RKO (cell line): ENCODE results near the gene IL27RA.
"Not testable (repeated sequence)": the region's sequence is repeated elsewhere in the genome, so short reads cannot be mapped to it uniquely, and the experiment has no call there.

Experiments
- DNase-seq: peaks from one replicate; pipeline ENCODE4 v3.0.0-alpha.2; 2016; ENCODE audit warnings: low spot score

Gene IL27RA

GRCh38 chr19:13999085-13999484 lies 32.5 kb upstream of the IL27RA start:
- DNase-seq, result no peak

GRCh38 chr19:14000691-14001375 lies 30.7 kb upstream of the IL27RA start:
- DNase-seq, result no peak

DNA sequence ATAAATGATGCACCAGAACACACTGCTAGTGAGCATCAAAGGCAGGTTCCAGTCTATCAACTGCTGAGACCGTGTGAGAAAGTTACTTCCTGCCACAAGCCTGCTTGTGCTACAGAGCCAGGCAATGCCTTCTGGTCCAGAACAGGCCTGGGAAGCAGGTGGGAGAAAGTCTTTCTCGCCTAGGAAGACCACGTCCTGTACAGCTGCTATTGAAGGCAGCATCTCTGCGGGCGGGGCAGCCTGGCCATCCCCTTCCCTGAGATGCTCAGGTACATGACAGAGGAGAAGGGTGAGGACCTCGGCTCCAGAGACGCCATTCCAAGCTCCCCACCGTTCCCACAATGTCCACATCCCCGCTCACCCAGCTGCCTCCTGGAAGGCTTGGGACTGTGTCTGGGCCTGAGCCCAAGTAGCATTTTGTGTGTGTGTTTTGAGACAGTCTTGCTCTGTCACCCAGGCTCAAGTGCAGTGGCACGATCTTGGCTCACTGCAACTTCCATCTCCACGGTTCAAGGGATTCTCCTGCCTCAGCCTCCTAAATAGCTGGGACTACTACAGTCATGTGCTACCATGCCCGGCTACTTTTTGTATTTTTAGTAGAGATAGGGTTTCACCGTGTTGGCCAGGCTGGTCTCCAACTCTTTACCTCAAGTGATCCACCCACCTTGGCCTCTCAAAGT lies 28.9 kb upstream of the IL27RA start:
- no peak for DNase-seq

GRCh38 chr19:14003251-14004055 lies 28.1 kb upstream of the IL27RA start:
- no peak for DNase-seq

- DNase-seq, result no peak
Measured at GRCh38 chr19:14004619-14005348, 26.8 kb upstream of the IL27RA start.

- peak; percentile 61 for DNase-seq
Measured at GRCh38 chr19:14005349-14006084, 26.0 kb upstream of the IL27RA start.

GRCh38 chr19:14006085-14006765 lies 25.3 kb upstream of the IL27RA start, which contains the start of gene RFX1:
Gene RFX1, minus strand, starts transcription at chr19:14006320. Its CDS starts 12,477 bp downstream, at chr19:13993843.
- peak; percentile 100 for DNase-seq

DNA sequence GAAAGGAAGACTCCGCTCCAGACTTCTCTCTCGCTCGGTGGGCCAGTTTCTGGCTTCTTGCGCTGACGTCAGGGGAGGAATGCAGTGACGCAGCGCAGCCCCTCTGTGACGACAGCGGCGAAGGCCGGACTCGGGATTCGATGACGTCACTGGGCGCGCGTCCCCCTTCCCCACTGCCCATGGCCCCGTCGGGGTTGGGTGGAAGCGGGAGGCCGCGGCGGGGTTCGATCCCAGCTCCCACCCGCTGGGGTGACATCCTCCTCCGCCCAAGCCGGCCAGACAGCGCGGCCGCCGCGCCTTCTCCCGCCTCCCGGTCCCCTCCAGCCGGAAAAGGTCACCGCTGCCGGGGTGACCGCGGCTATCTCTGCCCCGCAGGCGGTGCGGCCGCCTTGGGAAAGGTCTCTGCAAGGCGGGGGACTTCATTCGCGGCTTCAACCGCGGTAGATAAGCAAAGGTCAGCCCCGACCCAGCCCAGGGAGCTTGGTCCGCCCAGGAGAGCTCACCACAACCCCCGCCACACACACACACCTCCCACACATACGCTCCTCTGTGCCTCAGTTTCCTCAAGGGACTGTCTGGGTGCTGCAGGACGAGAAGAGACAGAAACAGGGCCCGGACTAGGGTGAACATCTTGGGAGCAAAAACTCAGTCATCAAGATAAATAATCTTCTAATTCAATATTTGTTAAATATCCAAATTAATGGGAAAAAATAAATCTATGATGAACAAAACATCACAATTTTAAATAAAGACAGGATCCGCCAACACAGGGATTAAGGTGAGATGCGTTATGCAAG lies 24.6 kb upstream of the IL27RA start:
- no peak for DNase-seq

DNA sequence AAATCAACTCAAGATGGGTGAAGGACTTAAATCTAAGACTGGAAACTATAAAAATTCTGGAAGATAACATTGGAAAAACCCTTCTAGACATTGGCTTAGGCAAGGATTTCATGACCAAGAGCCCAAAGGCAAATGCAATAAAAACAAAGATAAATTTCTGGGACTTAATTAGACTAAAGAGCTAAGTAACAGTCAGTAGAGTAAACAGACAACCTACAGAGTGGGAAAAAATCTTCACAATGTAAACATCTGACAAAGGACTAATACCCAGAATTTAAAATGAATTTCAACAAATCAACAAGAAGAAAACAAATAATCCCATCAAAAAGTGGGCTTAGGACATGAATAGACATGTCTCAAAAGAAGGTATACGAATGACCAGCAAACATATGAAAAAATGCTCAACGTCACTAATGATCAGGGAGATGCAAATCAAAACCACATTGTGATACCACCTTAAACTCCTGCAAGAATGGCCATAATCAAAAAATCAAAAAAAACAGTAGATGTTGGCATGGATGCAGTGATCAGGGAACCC lies 19.1 kb upstream of the IL27RA start:
- no peak for DNase-seq

DNA sequence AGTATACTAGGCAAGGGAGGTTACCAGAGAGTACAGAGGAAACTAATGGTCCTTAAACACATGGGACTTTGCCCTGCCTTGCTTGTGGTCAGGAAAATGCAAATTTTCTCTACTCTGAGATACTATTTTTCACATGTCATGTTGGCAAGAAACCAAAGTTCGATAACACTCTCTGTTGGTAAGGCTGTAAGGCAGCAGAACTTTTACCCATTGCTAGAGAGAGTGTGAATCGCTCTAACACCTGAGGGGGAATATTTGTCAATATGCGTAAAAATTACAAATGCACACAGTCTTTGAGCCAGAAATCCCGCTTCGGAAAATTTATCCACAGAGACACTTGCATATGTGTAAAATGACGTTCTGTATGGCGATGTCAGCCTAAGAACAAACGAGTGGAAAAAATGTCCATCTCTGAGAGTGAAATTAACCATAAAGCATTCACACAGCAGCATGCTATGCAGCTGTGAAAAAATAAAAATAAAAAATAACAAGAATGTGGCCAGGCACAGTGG lies 16.0 kb upstream of the IL27RA start:
- no peak for DNase-seq

GRCh38 chr19:14019100-14019499 lies 12.5 kb upstream of the IL27RA start:
- no peak for DNase-seq

DNA sequence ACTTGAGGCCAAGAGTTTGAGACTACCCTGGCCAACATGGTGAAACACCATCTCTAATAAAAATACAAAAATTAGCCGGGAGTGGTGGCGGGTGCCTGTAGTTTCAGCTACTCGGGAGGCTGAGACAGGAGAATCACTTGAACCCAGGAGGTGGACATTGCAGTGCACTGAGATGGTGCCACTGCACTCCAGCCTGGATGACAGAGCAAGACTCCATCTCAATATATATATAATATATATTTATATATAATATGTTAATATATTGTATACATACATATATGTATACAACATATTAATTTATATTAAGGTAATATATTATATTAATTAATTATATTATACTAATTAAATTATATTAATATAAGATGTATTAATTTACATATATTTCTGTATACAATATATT lies 11.8 kb upstream of the IL27RA start:
- DNase-seq, result not testable (repeated sequence)

- no peak for DNase-seq
Measured at GRCh38 chr19:14021474-14021873, 10.1 kb upstream of the IL27RA start.

DNA sequence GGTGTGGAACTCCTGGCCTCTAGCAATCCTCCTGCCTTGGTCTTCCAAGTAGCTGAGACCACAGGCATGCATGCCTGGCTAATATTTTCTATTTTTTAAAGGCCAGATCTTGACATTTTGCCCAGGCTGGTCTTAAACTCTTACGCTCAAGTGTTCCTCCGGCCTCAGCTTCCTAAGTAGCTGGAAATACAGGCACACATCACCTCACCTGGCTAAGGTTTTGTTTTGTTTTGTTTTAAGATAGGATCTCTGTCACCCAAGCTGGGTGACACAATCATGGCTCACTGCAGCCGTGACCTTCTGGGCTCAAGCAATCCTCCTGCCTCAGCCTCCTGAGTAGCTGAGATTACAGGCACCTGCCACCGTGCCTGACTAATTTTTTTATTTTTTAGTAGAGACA lies 9.1 kb upstream of the IL27RA start:
- DNase-seq, result no peak

- peak; percentile 89 for DNase-seq
Measured at GRCh38 chr19:14023404-14024235, 7.9 kb upstream of the IL27RA start.

DNA sequence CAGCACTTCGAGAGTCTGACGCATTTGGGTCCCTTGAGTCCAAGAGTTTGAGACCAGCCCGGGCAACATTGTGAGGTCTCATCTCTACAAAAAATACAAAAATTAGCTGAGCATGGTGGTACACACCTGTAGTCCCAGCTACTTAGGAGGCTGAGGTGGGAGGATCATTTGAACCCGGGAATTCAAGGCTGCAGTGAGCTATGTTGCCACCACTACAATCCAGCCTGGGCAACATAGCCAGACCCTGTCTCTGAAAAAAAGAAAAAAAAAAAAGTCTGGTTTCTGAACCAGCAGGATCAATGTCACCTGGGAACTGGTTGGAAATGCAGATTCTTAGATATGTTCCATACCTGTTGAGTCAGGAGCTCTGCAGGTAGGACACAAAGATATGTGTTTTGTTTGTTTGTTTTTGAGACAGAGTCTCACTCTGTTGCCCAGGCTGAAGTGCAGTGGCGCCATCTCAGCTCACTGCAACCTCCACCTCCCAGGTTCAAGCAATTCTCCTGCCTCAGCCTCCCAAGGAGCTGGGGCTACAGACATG lies 4.8 kb upstream of the IL27RA start:
- DNase-seq, result not testable (repeated sequence)

- no peak for DNase-seq
Measured at GRCh38 chr19:14027856-14028450, 3.6 kb upstream of the IL27RA start, which contains the start of gene RLN3. Gene RLN3, plus strand, starts transcription at chr19:14028148. Its CDS starts 57 bp downstream, at chr19:14028205.

GRCh38 chr19:14028901-14029300 lies 2.7 kb upstream of the IL27RA start:
- no peak for DNase-seq
